C4-2B (cell line): ENCODE results near the gene RPL32.

Source experiments
- H3K27ac ChIP-seq: fragments of 450-650 bp; 2 replicates; pipeline ENCODE4 v1.5.1; 2017
- ZFX ChIP-seq: fragments of 450-650 bp; IDR thresholded peaks from 2 replicates; pipeline ENCODE4 v1.6.1; 2017
- TF ChIP-seq, protein P1 (sequence below): fragments of 450-650 bp; conservative IDR thresholded peaks from 2 replicates; pipeline ENCODE4 v1.5.1; 2017; ENCODE audit warnings: mild to moderate bottlenecking

Gene RPL32

GRCh38 chr3:12841149-12841969 lies at the start of gene RPL32:
Gene RPL32 (minus strand): TSS chr3:12841565. CDS start chr3:12840237, 1,328 bp downstream.
- TF ChIP-seq, protein P1, sequence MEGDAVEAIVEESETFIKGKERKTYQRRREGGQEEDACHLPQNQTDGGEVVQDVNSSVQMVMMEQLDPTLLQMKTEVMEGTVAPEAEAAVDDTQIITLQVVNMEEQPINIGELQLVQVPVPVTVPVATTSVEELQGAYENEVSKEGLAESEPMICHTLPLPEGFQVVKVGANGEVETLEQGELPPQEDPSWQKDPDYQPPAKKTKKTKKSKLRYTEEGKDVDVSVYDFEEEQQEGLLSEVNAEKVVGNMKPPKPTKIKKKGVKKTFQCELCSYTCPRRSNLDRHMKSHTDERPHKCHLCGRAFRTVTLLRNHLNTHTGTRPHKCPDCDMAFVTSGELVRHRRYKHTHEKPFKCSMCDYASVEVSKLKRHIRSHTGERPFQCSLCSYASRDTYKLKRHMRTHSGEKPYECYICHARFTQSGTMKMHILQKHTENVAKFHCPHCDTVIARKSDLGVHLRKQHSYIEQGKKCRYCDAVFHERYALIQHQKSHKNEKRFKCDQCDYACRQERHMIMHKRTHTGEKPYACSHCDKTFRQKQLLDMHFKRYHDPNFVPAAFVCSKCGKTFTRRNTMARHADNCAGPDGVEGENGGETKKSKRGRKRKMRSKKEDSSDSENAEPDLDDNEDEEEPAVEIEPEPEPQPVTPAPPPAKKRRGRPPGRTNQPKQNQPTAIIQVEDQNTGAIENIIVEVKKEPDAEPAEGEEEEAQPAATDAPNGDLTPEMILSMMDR, result peak; percentile 89
- 0 out of 2 replicates have a peak, but pooled peaks have one; percentile 15 for TF ChIP-seq ZFX
- peak within 1 kb of the TSS; percentile 100 for H3K27ac ChIP-seq

DNA sequence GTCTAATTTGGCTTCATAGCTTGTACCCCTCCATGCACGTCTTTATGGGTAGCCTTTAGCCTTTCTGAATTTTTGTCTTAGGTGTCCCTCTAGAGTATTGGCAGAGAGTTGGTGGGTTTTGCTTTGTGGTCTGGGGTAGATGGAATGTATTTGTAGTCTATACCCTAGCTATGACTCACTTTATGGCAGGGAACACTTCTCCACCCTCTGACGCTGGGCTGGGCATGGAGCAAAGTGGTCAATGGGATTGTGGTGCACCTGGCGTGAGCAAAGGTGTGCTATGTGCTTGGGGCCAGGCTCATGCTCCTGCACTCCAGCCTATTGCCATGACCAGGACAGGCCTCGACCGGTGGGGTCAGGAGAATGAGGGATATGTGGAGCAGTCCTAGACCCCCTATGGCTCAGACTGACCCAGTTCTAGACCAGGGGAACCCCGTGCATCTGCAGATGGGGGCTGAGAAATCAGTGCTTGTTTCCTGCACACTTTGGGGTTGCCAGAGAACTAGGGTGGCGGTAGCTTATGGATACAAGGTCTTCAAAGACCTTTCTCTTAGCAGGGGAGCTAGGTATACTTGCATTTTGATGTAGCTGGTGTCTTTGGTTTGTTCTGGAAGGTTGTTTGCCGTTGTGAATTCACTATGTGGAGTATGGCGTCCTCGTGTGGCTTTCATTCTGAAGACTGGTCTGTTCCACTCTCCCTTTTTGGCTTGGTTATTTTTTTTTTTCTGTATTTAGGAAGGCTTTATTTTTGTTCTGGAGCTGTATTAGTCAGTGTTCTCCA lies 49.4 kb upstream of the RPL32 start:
- TF ChIP-seq, protein P1, result no peak
- TF ChIP-seq ZFX, result no peak
- no peak overlapping the region for H3K27ac ChIP-seq

DNA sequence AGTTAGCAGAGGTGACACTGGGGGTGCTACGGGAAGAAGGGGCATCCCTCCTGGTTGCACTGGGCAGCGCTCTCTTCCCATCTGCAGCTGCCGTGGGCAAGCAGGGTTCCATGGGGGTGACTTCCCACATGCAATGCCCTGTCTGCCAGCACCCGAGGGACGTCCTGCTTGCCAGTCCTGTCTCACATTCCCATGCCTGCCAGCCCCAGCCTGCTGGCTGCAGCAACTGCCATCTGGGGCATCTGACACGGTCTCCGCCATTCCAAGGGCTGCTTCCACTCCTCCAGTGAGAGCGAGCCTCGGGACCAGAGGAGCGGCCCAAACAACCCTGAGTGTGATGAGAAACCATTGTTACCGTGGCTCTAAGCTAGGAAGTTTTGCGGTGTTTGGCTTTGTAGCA lies 45.4 kb upstream of the RPL32 start:
- H3K27ac ChIP-seq, result no peak overlapping the region

GRCh38 chr3:12886106-12886679 lies 44.8 kb upstream of the RPL32 start:
- H3K27ac ChIP-seq, result no peak overlapping the region
- no peak for TF ChIP-seq ZFX
- TF ChIP-seq, protein P1, result no peak

More for the DNA sequence above, 45.4 kb upstream of the RPL32 start:
- TF ChIP-seq, protein P1, result no peak
- TF ChIP-seq ZFX, result no peak

DNA sequence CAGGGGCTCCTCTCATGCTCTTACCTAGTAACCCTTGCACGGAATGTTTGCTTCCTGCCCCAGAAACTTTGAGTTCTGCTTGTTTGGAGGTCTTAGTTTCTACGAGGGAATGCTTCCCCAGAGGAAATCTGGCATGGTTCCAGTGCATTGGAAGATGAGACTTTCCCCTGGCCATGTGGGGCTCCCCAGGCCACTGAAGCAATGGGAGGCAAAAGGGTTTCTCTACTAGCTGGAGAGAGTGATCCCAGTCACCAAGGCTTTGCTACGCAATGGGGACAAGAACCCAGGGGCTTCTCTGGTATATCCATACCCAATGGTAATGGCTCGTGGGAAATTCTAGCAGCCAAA lies 44.2 kb upstream of the RPL32 start:
- H3K27ac ChIP-seq, result no peak overlapping the region
- no peak for TF ChIP-seq ZFX
- TF ChIP-seq, protein P1, result no peak

GRCh38 chr3:12884790-12885582 lies 43.6 kb upstream of the RPL32 start:
- no peak for TF ChIP-seq ZFX
- TF ChIP-seq, protein P1, result no peak
- H3K27ac ChIP-seq, result no peak overlapping the region
